Measurements from ENCODE around the gene TCN2.

TCN2 gene

DNA sequence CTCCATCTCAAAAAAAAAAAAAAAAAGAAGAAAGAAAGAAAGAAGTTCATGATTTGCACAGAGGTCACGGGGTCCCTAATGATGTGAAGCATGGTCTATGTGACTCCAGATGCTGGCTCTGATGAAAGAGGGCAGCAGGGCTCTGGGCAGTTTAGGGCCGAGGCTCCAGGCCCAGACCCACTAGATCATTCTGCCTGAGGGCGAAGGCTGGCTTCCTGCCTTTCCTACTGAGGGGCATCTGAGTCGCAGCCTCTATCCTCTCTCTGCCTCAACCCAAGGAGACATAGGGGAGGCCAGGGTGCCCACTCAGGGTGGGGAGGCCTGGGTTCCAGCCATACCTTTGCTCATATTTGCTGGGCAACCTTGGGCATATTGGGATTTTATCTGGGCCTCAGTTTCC lies 33.4 kb downstream of the TCN2 start:
- TF ChIP-seq, protein P1, sequence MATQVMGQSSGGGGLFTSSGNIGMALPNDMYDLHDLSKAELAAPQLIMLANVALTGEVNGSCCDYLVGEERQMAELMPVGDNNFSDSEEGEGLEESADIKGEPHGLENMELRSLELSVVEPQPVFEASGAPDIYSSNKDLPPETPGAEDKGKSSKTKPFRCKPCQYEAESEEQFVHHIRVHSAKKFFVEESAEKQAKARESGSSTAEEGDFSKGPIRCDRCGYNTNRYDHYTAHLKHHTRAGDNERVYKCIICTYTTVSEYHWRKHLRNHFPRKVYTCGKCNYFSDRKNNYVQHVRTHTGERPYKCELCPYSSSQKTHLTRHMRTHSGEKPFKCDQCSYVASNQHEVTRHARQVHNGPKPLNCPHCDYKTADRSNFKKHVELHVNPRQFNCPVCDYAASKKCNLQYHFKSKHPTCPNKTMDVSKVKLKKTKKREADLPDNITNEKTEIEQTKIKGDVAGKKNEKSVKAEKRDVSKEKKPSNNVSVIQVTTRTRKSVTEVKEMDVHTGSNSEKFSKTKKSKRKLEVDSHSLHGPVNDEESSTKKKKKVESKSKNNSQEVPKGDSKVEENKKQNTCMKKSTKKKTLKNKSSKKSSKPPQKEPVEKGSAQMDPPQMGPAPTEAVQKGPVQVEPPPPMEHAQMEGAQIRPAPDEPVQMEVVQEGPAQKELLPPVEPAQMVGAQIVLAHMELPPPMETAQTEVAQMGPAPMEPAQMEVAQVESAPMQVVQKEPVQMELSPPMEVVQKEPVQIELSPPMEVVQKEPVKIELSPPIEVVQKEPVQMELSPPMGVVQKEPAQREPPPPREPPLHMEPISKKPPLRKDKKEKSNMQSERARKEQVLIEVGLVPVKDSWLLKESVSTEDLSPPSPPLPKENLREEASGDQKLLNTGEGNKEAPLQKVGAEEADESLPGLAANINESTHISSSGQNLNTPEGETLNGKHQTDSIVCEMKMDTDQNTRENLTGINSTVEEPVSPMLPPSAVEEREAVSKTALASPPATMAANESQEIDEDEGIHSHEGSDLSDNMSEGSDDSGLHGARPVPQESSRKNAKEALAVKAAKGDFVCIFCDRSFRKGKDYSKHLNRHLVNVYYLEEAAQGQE (IDR thresholded peaks at IDR 0.05; ENCODE audit: insufficient read depth in 1 of 2, low read depth in 2 of 2, low read length in 2 of 2): no peak
- no peak for TF ChIP-seq POLR2AphosphoS5 (IDR thresholded peaks at IDR 0.05; ENCODE audit: low read depth, low read length)
- TF ChIP-seq TAF1 (IDR thresholded peaks at IDR 0.05; ENCODE audit: borderline replicate concordance, insufficient read depth, low read length): no peak
- TF ChIP-seq FOXP2 (optimal IDR thresholded peaks at IDR 0.05; ENCODE audit: borderline replicate concordance, extremely low read depth, extremely low read length, insufficient read depth): no peak
- TF ChIP-seq SIN3A (IDR thresholded peaks at IDR 0.05; ENCODE audit: borderline replicate concordance, insufficient read depth, low read length): no peak

DNA sequence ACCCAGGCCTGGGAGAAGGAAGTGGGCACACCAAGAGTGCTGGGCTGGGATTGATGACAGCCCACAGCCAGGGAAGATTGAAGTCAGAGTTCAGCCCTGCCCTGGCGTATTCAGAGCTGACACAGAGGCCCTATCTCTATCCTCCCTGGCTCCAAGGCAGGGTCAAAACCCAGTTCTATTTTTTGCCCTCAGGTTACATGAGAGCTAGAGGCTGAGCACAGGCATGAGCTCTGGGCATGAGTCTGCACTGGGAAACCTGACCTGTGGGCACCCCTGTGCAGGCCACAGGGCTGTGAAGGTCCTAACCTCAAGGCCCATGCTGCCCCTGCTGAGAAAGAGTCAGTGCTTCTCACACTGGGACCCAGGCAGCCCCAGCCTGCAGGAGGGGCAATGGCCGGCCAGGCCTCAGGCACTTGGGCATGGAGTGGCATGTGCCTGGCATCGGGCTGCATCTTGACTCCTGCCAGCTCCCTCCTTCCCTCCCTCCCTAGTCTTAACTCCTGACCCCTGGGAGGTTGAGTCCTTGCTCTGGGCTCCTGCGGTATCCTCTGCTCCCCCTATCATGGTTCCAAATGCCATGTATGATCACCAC lies 34.0 kb downstream of the TCN2 start:
- TF ChIP-seq SIN3A (IDR thresholded peaks at IDR 0.05; ENCODE audit: borderline replicate concordance, insufficient read depth, low read length) (no peak), POLR2AphosphoS5 (IDR thresholded peaks at IDR 0.05; ENCODE audit: low read depth, low read length) (no peak), TAF1 (IDR thresholded peaks at IDR 0.05; ENCODE audit: borderline replicate concordance, insufficient read depth, low read length) (no peak), FOXP2 (optimal IDR thresholded peaks at IDR 0.05; ENCODE audit: borderline replicate concordance, extremely low read depth, extremely low read length, insufficient read depth) (no peak)
- TF ChIP-seq, protein P1 (IDR thresholded peaks at IDR 0.05; ENCODE audit: insufficient read depth in 1 of 2, low read depth in 2 of 2, low read length in 2 of 2): no peak

DNA sequence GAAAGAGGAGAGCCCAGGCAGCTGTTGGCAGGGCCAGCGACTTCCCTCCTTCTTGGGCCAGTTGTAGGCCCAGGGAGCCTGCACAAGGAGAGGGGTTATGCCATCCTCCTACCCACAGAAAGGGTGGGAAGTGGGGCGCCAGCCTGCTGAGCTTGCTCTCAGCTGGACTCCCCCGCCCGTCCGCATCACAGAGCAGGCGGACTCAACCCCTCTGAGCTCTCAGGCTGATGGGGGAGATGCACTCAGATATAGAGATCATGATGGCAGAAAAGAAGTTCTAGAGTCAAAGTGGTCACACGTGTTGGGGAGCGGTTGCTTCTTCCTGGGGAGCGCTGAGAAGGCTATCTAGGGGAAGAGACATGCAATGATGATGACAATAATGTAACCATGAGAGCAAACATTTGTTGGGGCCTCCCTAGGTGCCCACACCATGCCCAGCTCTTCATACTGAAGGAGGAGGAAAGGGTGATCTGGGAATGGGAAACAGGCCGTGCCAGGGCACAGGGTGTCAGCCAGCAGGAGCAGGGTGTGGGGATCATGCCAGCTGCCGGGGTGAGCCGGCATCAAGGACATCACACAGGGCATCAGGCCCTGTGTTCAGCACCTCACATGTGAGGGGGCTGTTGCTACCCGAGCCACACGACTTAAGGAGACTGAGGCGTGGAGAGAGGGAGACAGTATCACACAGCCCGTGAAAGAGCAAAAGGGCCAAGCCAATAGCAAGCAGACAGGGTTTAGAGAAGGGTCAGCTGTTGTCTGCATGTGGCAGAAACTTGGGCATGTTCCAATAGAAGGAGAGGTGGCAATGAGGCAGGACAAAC lies 36.3 kb downstream of the TCN2 start:
- TF ChIP-seq TAF1 (IDR thresholded peaks at IDR 0.05; ENCODE audit: borderline replicate concordance, insufficient read depth, low read length) (no peak), SIN3A (IDR thresholded peaks at IDR 0.05; ENCODE audit: borderline replicate concordance, insufficient read depth, low read length) (no peak), POLR2AphosphoS5 (IDR thresholded peaks at IDR 0.05; ENCODE audit: low read depth, low read length) (no peak), FOXP2 (optimal IDR thresholded peaks at IDR 0.05; ENCODE audit: borderline replicate concordance, extremely low read depth, extremely low read length, insufficient read depth) (no peak)
- TF ChIP-seq, protein P1 (IDR thresholded peaks at IDR 0.05; ENCODE audit: insufficient read depth in 1 of 2, low read depth in 2 of 2, low read length in 2 of 2): no peak

DNA sequence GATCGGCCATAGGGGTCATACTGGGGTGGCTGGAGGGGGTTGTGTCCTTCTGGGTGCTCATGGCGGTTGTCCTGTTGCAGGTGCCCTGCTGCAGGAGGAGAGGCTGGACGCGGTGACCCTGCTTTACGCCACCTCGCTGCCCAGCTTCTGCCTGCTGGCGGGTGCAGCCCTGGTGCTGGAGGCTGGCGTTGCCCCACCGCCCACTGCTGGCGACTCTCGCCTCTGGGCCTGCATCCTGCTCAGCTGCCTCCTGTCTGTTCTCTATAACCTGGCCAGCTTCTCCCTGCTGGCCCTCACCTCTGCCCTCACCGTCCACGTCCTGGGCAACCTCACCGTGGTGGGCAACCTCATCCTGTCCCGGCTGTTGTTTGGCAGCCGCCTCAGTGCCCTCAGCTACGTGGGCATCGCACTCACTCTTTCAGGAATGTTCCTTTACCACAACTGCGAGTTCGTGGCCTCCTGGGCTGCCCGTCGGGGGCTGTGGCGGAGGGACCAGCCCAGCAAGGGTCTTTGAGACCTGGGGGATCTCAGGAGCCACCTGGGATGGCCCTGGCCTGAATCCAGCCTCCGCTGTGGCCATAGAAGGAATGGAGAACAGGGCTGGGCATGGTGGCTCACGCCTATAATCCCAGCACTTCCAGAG lies 39.7 kb downstream of the TCN2 start:
- TF ChIP-seq POLR2AphosphoS5 (IDR thresholded peaks at IDR 0.05; ENCODE audit: low read depth, low read length) (no peak), TAF1 (IDR thresholded peaks at IDR 0.05; ENCODE audit: borderline replicate concordance, insufficient read depth, low read length) (no peak), SIN3A (IDR thresholded peaks at IDR 0.05; ENCODE audit: borderline replicate concordance, insufficient read depth, low read length) (no peak), FOXP2 (optimal IDR thresholded peaks at IDR 0.05; ENCODE audit: borderline replicate concordance, extremely low read depth, extremely low read length, insufficient read depth) (no peak)
- TF ChIP-seq, protein P1 (IDR thresholded peaks at IDR 0.05; ENCODE audit: insufficient read depth in 1 of 2, low read depth in 2 of 2, low read length in 2 of 2): no peak
